B cell (primary cell): ENCODE data around the gene NFAT5. TPM values are rescaled to one million over a fixed set of nuclear protein-coding genes. Genes with fewer than 3 reads are reported as not detected.

Source experiments
- ATAC-seq: fragments of 200-7000 bp; cut with Tn5 transposase; one replicate; pipeline ENCODE4 v1.10.0; 2021; ENCODE audit warnings: low read depth, mild to moderate bottlenecking, moderate number of reproducible peaks, moderate library complexity
- CTCF ChIA-PET: fragments of 350-600 bp; sonication (Branson Sonifier 250); formaldehyde crosslinking; loops from one replicate; lab custom pipeline; 2021; ENCODE audit warnings: antibody characterized with exemption, inconsistent platforms; lab: Charles Lee
- POLR2A ChIA-PET: fragments of 350-600 bp; sonication (Branson Sonifier 250); formaldehyde crosslinking; loops from one replicate; lab custom pipeline; 2021; ENCODE audit warnings: antibody characterized with exemption; lab: Charles Lee
- DNase-seq: peaks from one replicate; pipeline ENCODE4 v3.0.0; 2013
- H2AFZ ChIP-seq: 2 replicates; pipeline ENCODE4 v1.6.1; 2012; ENCODE audit warnings: mild to moderate bottlenecking, low read depth, low read length; ENCODE audit not compliant: insufficient read depth, poor library complexity, severe bottlenecking
- H3K27ac ChIP-seq, 2 donors: 1 replicate in 1 of 2; 2 replicates in 1 of 2; pipeline ENCODE4 v1.5.1; 2012 to 2013; ENCODE audit warnings: low read length in 2 of 2, mild to moderate bottlenecking in 2 of 2, moderate library complexity in 1 of 2
- H3K27me3 ChIP-seq, 4 experiments: fragments of 200-600 bp in 1 of 4; sonication (generic) in 1 of 4; replicated peaks in 1 of 4; 1 replicate in 2 of 4; 2 replicates in 2 of 4; pipeline versions ENCODE4 v1.6.1 to v1.7.0; 2013 to 2016; ENCODE audit warnings: low read length in 3 of 4, mild to moderate bottlenecking in 2 of 4, mixed read lengths in 1 of 4, moderate library complexity in 1 of 4; ENCODE audit not compliant: insufficient read depth in 4 of 4, control insufficient read depth in 3 of 4; ENCODE audit errors: control extremely low read depth in 1 of 4
- H3K36me3 ChIP-seq, 2 experiments: replicated peaks in 1 of 2; 1 replicate in 1 of 2; 2 replicates in 1 of 2; pipeline versions ENCODE4 v1.6.1 to v1.7.1; 2013; ENCODE audit warnings: low read length in 1 of 2; ENCODE audit not compliant: insufficient read depth in 2 of 2, control insufficient read depth in 1 of 2; ENCODE audit errors: control extremely low read depth in 1 of 2, extremely low read depth in 1 of 2
- H3K4me1 ChIP-seq, 2 donors: fragments of 200-600 bp in 1 of 2; sonication (generic) in 1 of 2; 1 replicate in 1 of 2; 2 replicates in 1 of 2; pipeline versions ENCODE4 v1.5.1 to v1.6.1; 2013 to 2017; ENCODE audit warnings: low read length in 2 of 2; ENCODE audit not compliant: control insufficient read depth in 2 of 2, insufficient read depth in 2 of 2
- H3K4me2 ChIP-seq: replicated peaks from 2 replicates; pipeline ENCODE3; 2012; ENCODE audit warnings: mild to moderate bottlenecking, low read depth, low read length; ENCODE audit not compliant: poor library complexity, severe bottlenecking
- H3K4me3 ChIP-seq, 5 experiments: fragments of 200-600 bp in 1 of 5; sonication (generic) in 1 of 5; 1 replicate in 3 of 5; 2 replicates in 2 of 5; pipeline versions ENCODE4 v1.5.1 to v1.7.0; 2011 to 2016; ENCODE audit warnings: low read length in 4 of 5, mild to moderate bottlenecking in 4 of 5, low read depth in 2 of 5, control low read depth in 1 of 5, moderate library complexity in 1 of 5; ENCODE audit not compliant: insufficient read depth in 1 of 5; ENCODE audit errors: control extremely low read depth in 1 of 5, extremely low read depth in 1 of 5
- H3K79me2 ChIP-seq: fragments of 200-600 bp; sonication (generic); one replicate; pipeline ENCODE4 v1.6.0; 2016; ENCODE audit warnings: low read length; ENCODE audit not compliant: control insufficient read depth, insufficient read depth
- H3K9ac ChIP-seq: fragments of 200-600 bp; sonication (generic); 2 replicates; pipeline ENCODE4 v1.6.1; 2017; ENCODE audit warnings: mild to moderate bottlenecking, low read length, moderate library complexity
- H3K9me3 ChIP-seq, 3 donors: one replicate each; pipeline versions ENCODE4 v1.6.1 to v1.7.1; 2013; ENCODE audit warnings: low read length in 2 of 3; ENCODE audit not compliant: control insufficient read depth in 2 of 3, insufficient read depth in 1 of 3; ENCODE audit errors: control extremely low read depth in 1 of 3
- H4K20me1 ChIP-seq: 2 replicates; pipeline ENCODE4 v1.6.0; 2012; ENCODE audit warnings: mild to moderate bottlenecking, low read length; ENCODE audit not compliant: insufficient read depth, control insufficient read depth, poor library complexity, severe bottlenecking
- H3K27ac Mint-ChIP-seq: one replicate; pipeline ENCODE4 v1.8.0; 2021; ENCODE audit warnings: mixed read lengths
- H3K27me3 Mint-ChIP-seq: one replicate; pipeline ENCODE4 v1.8.0; 2021; ENCODE audit warnings: mixed read lengths
- H3K4me1 Mint-ChIP-seq: one replicate; pipeline ENCODE4 v1.8.0; 2021; ENCODE audit warnings: mixed read lengths
- H3K4me3 Mint-ChIP-seq: one replicate; pipeline ENCODE4 v1.8.0; 2021; ENCODE audit warnings: mixed read lengths
- H3K9me3 Mint-ChIP-seq: one replicate; pipeline ENCODE4 v1.8.0; 2022; ENCODE audit warnings: mixed read lengths; ENCODE audit not compliant: insufficient read depth
- EZH2 ChIP-seq: IDR thresholded peaks from 2 replicates; pipeline ENCODE4 v1.6.1; 2012; ENCODE audit warnings: borderline replicate concordance, low read depth, mild to moderate bottlenecking, moderate library complexity, low read length; ENCODE audit not compliant: insufficient read depth, poor library complexity, severe bottlenecking
- WGBS: methylation state at CpG from one replicate; pipeline ENCODE4 v1.1.5; 2013; ENCODE audit warnings: missing lambda C conversion rate; ENCODE audit not compliant: insufficient coverage; 5-methylcytosine and 5-hydroxymethylcytosine counted together
- intact Hi-C: fragments of 100-400 bp; cut with micrococcal nuclease; formaldehyde crosslinking; loops from one replicate; pipeline ENCODE4 v1.10.0; 2022
- polyA plus RNA-seq: library from polyadenylated mRNA; depleted of rRNA; stranded (reverse); fragments of >200 nt; gene quantifications from 2 replicates; pipeline ENCODE4 v1.2.3, GENCODE V29; 2012
- total RNA-seq, 2 donors: library from RNA; stranded (reverse); fragments of 120-200 nt in 1 of 2; gene quantifications; 1 replicate in 1 of 2; 2 replicates in 1 of 2; pipeline versions ENCODE4 v1.2.3 to v1.2.4, GENCODE V29; 2013 to 2022
- TF ChIP-seq, protein P1 (sequence below): fragments of 200-600 bp; IDR thresholded peaks from one replicate; pipeline ENCODE4 v1.8.0; 2022; ENCODE audit warnings: antibody characterized with exemption, mild to moderate bottlenecking

NFAT5 gene
- total and polyA plus RNA-seq, 2 donors (not counting 1 experiment from before 2014, with no cell fraction given), result 6.3 to 50.0 TPM

DNA sequence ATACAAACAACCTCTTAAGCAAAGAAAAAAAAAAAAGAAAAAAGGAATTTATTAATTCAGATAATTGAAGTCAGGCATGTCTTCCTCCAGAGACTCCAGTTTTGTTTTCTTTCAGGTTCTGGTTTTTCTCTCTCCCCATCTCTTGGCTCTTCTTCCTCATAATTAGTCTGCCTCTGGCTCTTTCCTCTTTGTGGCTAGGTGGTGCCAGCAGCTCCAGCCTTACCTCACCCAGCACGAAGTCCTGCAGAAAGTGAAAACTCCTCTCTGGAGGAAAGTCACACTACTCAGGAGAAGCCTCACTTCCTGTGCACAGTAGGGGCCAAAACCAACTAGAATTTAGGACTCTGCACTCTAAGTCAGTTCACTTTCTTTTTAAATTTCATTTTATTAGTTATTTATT, 10.3 kb upstream of the NFAT5 start:
- DNase-seq (no peak), ATAC-seq (no peak)
- 10% methylated on average over 1 of the region's 1 CpG for WGBS
- intact Hi-C loops, result no loop called here
- no peaks in the 10 kb centered on the region for H3K79me2 ChIP-seq
- H3K4me2 ChIP-seq, result no peak overlapping the region
- H3K36me3 ChIP-seq, result no peaks in the 10 kb centered on the region
- no peaks in the 10 kb centered on the region for H3K27me3 Mint-ChIP-seq
- ChIA-PET POLR2A (no interaction called here), CTCF (no interaction called here)
- H2AFZ ChIP-seq, result no peak overlapping the region
- no peaks in the 10 kb centered on the region for H3K9me3 ChIP-seq
- no peaks in the 10 kb centered on the region for H3K27me3 ChIP-seq
- no peak overlapping the region for H3K27ac Mint-ChIP-seq
- H3K9ac ChIP-seq, result no peak overlapping the region
- no peak for TF ChIP-seq EZH2
- TF ChIP-seq, protein P1, sequence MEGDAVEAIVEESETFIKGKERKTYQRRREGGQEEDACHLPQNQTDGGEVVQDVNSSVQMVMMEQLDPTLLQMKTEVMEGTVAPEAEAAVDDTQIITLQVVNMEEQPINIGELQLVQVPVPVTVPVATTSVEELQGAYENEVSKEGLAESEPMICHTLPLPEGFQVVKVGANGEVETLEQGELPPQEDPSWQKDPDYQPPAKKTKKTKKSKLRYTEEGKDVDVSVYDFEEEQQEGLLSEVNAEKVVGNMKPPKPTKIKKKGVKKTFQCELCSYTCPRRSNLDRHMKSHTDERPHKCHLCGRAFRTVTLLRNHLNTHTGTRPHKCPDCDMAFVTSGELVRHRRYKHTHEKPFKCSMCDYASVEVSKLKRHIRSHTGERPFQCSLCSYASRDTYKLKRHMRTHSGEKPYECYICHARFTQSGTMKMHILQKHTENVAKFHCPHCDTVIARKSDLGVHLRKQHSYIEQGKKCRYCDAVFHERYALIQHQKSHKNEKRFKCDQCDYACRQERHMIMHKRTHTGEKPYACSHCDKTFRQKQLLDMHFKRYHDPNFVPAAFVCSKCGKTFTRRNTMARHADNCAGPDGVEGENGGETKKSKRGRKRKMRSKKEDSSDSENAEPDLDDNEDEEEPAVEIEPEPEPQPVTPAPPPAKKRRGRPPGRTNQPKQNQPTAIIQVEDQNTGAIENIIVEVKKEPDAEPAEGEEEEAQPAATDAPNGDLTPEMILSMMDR, result no peak
- no peak overlapping the region for H3K4me3 Mint-ChIP-seq
- no peaks in the 10 kb centered on the region for H3K9me3 Mint-ChIP-seq
- no peak overlapping the region for H3K4me3 ChIP-seq
- H4K20me1 ChIP-seq, result no peaks in the 10 kb centered on the region
- H3K27ac ChIP-seq, result no peak overlapping the region
- H3K4me1 Mint-ChIP-seq, result peaks cover 4% of the 10 kb centered on the region
- no peaks in the 10 kb centered on the region for H3K4me1 ChIP-seq

DNA sequence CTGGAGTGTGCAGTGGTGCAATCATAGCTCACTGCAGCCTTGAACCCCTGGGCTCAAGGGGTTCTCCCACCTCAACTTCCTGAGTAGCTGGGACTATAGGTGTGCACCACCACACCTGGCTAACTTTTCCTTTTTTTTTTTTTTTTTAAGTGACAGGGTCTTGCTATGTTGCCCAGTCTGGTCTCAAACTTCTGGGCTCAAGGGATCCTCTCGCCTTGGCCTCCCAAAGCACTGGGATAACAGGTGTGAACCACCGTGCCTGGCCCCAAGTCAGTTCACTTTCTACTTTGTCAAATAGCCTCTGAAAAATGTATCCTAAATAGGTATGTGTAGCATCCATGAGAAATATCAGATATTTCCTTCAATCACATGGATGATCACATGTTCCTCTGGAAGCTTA, 9.9 kb upstream of the NFAT5 start:
- Histone ChIP-seq H3K4me2 (no peak overlapping the region), H3K9ac (no peak overlapping the region), H3K4me3 (no peak overlapping the region), H3K9me3 (no peaks in the 10 kb centered on the region), H3K27ac (no peak overlapping the region), H2AFZ (no peak overlapping the region), H3K27me3 (no peaks in the 10 kb centered on the region), H3K4me1 (no peaks in the 10 kb centered on the region), H3K79me2 (no peaks in the 10 kb centered on the region), H4K20me1 (no peaks in the 10 kb centered on the region), H3K36me3 (no peaks in the 10 kb centered on the region)
- Mint-ChIP-seq H3K27me3 (no peaks in the 10 kb centered on the region), H3K27ac (no peak overlapping the region), H3K4me3 (no peak overlapping the region), H3K9me3 (no peaks in the 10 kb centered on the region), H3K4me1 (peaks cover 4% of the 10 kb centered on the region)
- 100% methylated on average over 1 of the region's 2 CpGs for WGBS
- DNase-seq, result no peak
- intact Hi-C loops, result no loop called here
- ChIA-PET POLR2A (no interaction called here), CTCF (no interaction called here)
- no peak for TF ChIP-seq EZH2
- TF ChIP-seq, protein P1, result no peak
- no peak for ATAC-seq
